T-helper 2 cell treated with Interferon-gamma antibody and Interleukin-4, amounts not matched to agents 5 μg/mL and 100 μg/mL, for 36 hours (primary cell): Measurements from ENCODE around the gene NUP155.
"Not testable (repeated sequence)": the region's sequence is repeated elsewhere in the genome, so short reads cannot be mapped to it uniquely, and the experiment has no call there.

Experiments used
- DNase-seq: peaks from one replicate; pipeline ENCODE4 v3.0.0; 2021; ENCODE audit warnings: low spot score
- H3K27ac Mint-ChIP-seq: one replicate; pipeline ENCODE4 v1.8.0; 2021; ENCODE audit warnings: mild to moderate bottlenecking, mixed read lengths
- H3K27me3 Mint-ChIP-seq: one replicate; pipeline ENCODE4 v1.8.0; 2021; ENCODE audit warnings: low read depth, mixed read lengths
- H3K36me3 Mint-ChIP-seq: one replicate; pipeline ENCODE4 v1.8.0; 2021; ENCODE audit warnings: low read depth, mixed read lengths
- H3K4me1 Mint-ChIP-seq: one replicate; pipeline ENCODE4 v1.8.0; 2021; ENCODE audit warnings: low read depth, mixed read lengths
- H3K4me3 Mint-ChIP-seq: one replicate; pipeline ENCODE4 v1.8.0; 2022; ENCODE audit warnings: mild to moderate bottlenecking, moderate library complexity, mixed read lengths
- H3K9me3 Mint-ChIP-seq: one replicate; pipeline ENCODE4 v1.8.0; 2021; ENCODE audit warnings: mixed read lengths

The NUP155 gene

GRCh38 chr5:37370864-37371726 is at the start of gene NUP155:
Gene NUP155 (minus strand): TSS chr5:37371106. CDS start chr5:37370977, 129 bp downstream.
- peaks cover 21% of the 10 kb centered on the region for H3K4me1 Mint-ChIP-seq
- peaks cover 15% of the 10 kb centered on the region for H3K36me3 Mint-ChIP-seq
- peak; percentile 88 for DNase-seq
- H3K27me3 Mint-ChIP-seq: no peaks in the 10 kb centered on the region
- peak within 1 kb of the TSS; percentile 95 for H3K4me3 Mint-ChIP-seq
- no peaks in the 10 kb centered on the region for H3K9me3 Mint-ChIP-seq
- peak within 1 kb of the TSS; percentile 95 for H3K27ac Mint-ChIP-seq

- H3K36me3 Mint-ChIP-seq: peaks cover 9% of the 10 kb centered on the region
- H3K4me3 Mint-ChIP-seq: no peak overlapping the region
- no peak for DNase-seq
- no peaks in the 10 kb centered on the region for H3K9me3 Mint-ChIP-seq
- no peaks in the 10 kb centered on the region for H3K27me3 Mint-ChIP-seq
- H3K27ac Mint-ChIP-seq: no peak overlapping the region
- peaks cover 1% of the 10 kb centered on the region for H3K4me1 Mint-ChIP-seq
Measured at GRCh38 chr5:37417347-37417746, 46.4 kb upstream of the NUP155 start.

GRCh38 chr5:37415456-37415855 is 44.5 kb upstream of the NUP155 start:
- not testable (repeated sequence) for H3K36me3 Mint-ChIP-seq, H3K9me3 Mint-ChIP-seq, H3K4me3 Mint-ChIP-seq, H3K27ac Mint-ChIP-seq, H3K27me3 Mint-ChIP-seq, H3K4me1 Mint-ChIP-seq, DNase-seq

GRCh38 chr5:37412515-37412914 is 41.6 kb upstream of the NUP155 start:
- Mint-ChIP-seq H3K27ac (no peak overlapping the region), H3K4me3 (no peak overlapping the region), H3K36me3 (peaks cover 10% of the 10 kb centered on the region), H3K9me3 (no peaks in the 10 kb centered on the region), H3K27me3 (no peaks in the 10 kb centered on the region), H3K4me1 (no peaks in the 10 kb centered on the region)
- no peak for DNase-seq

- DNase-seq: no peak
- no peaks in the 10 kb centered on the region for H3K27me3 Mint-ChIP-seq
- H3K27ac Mint-ChIP-seq: no peak overlapping the region
- H3K4me1 Mint-ChIP-seq: no peaks in the 10 kb centered on the region
- H3K4me3 Mint-ChIP-seq: no peak overlapping the region
- no peaks in the 10 kb centered on the region for H3K9me3 Mint-ChIP-seq
- H3K36me3 Mint-ChIP-seq: peaks cover 16% of the 10 kb centered on the region
Measured at GRCh38 chr5:37400501-37400900, 29.6 kb upstream of the NUP155 start.

- Mint-ChIP-seq H3K27ac (no peak overlapping the region), H3K9me3 (no peaks in the 10 kb centered on the region), H3K27me3 (no peaks in the 10 kb centered on the region), H3K4me3 (no peak overlapping the region), H3K36me3 (peaks cover 22% of the 10 kb centered on the region), H3K4me1 (no peaks in the 10 kb centered on the region)
- no peak for DNase-seq
Measured at GRCh38 chr5:37396352-37396751, 25.4 kb upstream of the NUP155 start.

GRCh38 chr5:37391591-37391990 is 20.7 kb upstream of the NUP155 start:
- Mint-ChIP-seq H3K4me3 (no peak overlapping the region), H3K27ac (no peak overlapping the region), H3K36me3 (peaks cover 18% of the 10 kb centered on the region), H3K27me3 (no peaks in the 10 kb centered on the region), H3K9me3 (no peaks in the 10 kb centered on the region), H3K4me1 (peaks cover 3% of the 10 kb centered on the region)
- DNase-seq: no peak

GRCh38 chr5:37379100-37379628 is 8.3 kb upstream of the NUP155 start, which contains the start of gene WDR70:
Gene WDR70 (plus strand): TSS chr5:37379318. CDS start chr5:37379368, 50 bp downstream.
- Mint-ChIP-seq H3K4me3 (peak within 1 kb of the TSS; percentile 99), H3K36me3 (peaks cover 16% of the 10 kb centered on the region), H3K27ac (peak within 1 kb of the TSS; percentile 84)
- DNase-seq: peak; percentile 80
- H3K4me1 Mint-ChIP-seq, H3K27me3 Mint-ChIP-seq, H3K9me3 Mint-ChIP-seq: not testable (repeated sequence)

- DNase-seq, H3K27ac Mint-ChIP-seq, H3K4me1 Mint-ChIP-seq, H3K27me3 Mint-ChIP-seq, H3K9me3 Mint-ChIP-seq: not testable (repeated sequence)
- Mint-ChIP-seq H3K4me3 (peak overlapping the region; percentile 67), H3K36me3 (peaks cover 13% of the 10 kb centered on the region)
Measured at GRCh38 chr5:37378066-37378465, 7.2 kb upstream of the NUP155 start.

GRCh38 chr5:37375091-37375490 is 4.2 kb upstream of the NUP155 start:
- no peaks in the 10 kb centered on the region for H3K9me3 Mint-ChIP-seq
- DNase-seq: no peak
- H3K4me1 Mint-ChIP-seq: peaks cover 10% of the 10 kb centered on the region
- H3K36me3 Mint-ChIP-seq: peaks cover 6% of the 10 kb centered on the region
- H3K27ac Mint-ChIP-seq: no peak overlapping the region
- H3K27me3 Mint-ChIP-seq: no peaks in the 10 kb centered on the region
- H3K4me3 Mint-ChIP-seq: no peak overlapping the region

GRCh38 chr5:37370550-37370863 is 399 bp downstream of the NUP155 start:
- Mint-ChIP-seq H3K27ac (peak overlapping the region; percentile 95), H3K36me3 (peaks cover 15% of the 10 kb centered on the region), H3K9me3 (no peaks in the 10 kb centered on the region), H3K4me1 (peaks cover 24% of the 10 kb centered on the region), H3K27me3 (no peaks in the 10 kb centered on the region), H3K4me3 (peak overlapping the region; percentile 95)
- no peak for DNase-seq

GRCh38 chr5:37355161-37355560 is 15.7 kb downstream of the NUP155 start:
- Mint-ChIP-seq H3K4me3 (no peak overlapping the region), H3K9me3 (no peaks in the 10 kb centered on the region), H3K4me1 (peaks cover 2% of the 10 kb centered on the region), H3K36me3 (peaks cover 25% of the 10 kb centered on the region), H3K27me3 (no peaks in the 10 kb centered on the region), H3K27ac (no peak overlapping the region)
- no peak for DNase-seq

- H3K36me3 Mint-ChIP-seq: peaks cover 48% of the 10 kb centered on the region
- H3K4me1 Mint-ChIP-seq, DNase-seq, H3K27ac Mint-ChIP-seq, H3K9me3 Mint-ChIP-seq, H3K4me3 Mint-ChIP-seq, H3K27me3 Mint-ChIP-seq: not testable (repeated sequence)
Measured at GRCh38 chr5:37342741-37343140, 28.2 kb downstream of the NUP155 start.

- DNase-seq, H3K9me3 Mint-ChIP-seq, H3K27ac Mint-ChIP-seq, H3K27me3 Mint-ChIP-seq, H3K4me1 Mint-ChIP-seq, H3K4me3 Mint-ChIP-seq: not testable (repeated sequence)
- peaks cover 45% of the 10 kb centered on the region for H3K36me3 Mint-ChIP-seq
Measured at GRCh38 chr5:37334754-37335153, 36.2 kb downstream of the NUP155 start.
